Uterus (tissue), 2 donors: ENCODE measurements around the gene KCNK10.

Experiments
- POLR2A ChIP-seq, 2 donors: fragments of 450-650 bp; IDR thresholded peaks; one replicate each; pipeline ENCODE4 v1.6.1; 2016; ENCODE audit warnings: antibody characterized with exemption in 2 of 2, mild to moderate bottlenecking in 1 of 2, moderate library complexity in 1 of 2
- TF ChIP-seq, protein P1 (sequence below), 4 experiments: fragments of 200-600 bp in 2 of 4; fragments of 450-650 bp in 2 of 4; sonication (generic) in 2 of 4; IDR thresholded peaks; one replicate each; pipeline ENCODE4 v1.5.1; 2016 to 2019; ENCODE audit warnings: antibody characterized with exemption in 4 of 4, mild to moderate bottlenecking in 2 of 4, moderate library complexity in 1 of 4

GRCh38 chr14:88251650-88252049 lies 71.4 kb downstream of the KCNK10 start:
- TF ChIP-seq, protein P1, sequence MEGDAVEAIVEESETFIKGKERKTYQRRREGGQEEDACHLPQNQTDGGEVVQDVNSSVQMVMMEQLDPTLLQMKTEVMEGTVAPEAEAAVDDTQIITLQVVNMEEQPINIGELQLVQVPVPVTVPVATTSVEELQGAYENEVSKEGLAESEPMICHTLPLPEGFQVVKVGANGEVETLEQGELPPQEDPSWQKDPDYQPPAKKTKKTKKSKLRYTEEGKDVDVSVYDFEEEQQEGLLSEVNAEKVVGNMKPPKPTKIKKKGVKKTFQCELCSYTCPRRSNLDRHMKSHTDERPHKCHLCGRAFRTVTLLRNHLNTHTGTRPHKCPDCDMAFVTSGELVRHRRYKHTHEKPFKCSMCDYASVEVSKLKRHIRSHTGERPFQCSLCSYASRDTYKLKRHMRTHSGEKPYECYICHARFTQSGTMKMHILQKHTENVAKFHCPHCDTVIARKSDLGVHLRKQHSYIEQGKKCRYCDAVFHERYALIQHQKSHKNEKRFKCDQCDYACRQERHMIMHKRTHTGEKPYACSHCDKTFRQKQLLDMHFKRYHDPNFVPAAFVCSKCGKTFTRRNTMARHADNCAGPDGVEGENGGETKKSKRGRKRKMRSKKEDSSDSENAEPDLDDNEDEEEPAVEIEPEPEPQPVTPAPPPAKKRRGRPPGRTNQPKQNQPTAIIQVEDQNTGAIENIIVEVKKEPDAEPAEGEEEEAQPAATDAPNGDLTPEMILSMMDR (IDR thresholded peaks at IDR 0.05), result no peak
- TF ChIP-seq POLR2A (IDR thresholded peaks at IDR 0.05), result no peak
